ENCODE data around the gene PSMB7. TPM values are rescaled to one million over a fixed set of nuclear protein-coding genes. Genes with fewer than 3 reads are reported as not detected.

Gene PSMB7
- total RNA-seq, 1 donor from 2014 or later = 142 TPM

DNA sequence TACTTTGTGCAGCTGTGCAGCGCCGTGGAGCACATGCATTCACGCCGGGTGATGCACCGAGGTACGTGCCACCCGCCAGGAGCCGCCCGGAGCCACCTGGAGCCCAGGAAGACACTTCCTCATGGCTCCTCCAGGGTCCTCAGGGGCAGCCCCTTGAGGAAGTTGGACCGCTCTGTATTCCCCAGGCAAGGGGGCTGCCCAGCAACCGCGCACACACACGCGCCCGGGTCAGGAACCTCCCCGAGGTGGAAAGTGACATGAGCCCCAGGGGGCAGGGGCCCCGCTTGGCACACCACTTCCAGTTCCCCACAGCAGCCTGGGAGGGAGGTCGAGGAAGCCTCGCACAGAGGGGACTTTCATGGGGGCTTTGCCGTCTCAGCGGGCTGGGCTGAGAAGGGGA, 88.9 kb downstream of the PSMB7 start:
- TF ChIP-seq, protein P1, sequence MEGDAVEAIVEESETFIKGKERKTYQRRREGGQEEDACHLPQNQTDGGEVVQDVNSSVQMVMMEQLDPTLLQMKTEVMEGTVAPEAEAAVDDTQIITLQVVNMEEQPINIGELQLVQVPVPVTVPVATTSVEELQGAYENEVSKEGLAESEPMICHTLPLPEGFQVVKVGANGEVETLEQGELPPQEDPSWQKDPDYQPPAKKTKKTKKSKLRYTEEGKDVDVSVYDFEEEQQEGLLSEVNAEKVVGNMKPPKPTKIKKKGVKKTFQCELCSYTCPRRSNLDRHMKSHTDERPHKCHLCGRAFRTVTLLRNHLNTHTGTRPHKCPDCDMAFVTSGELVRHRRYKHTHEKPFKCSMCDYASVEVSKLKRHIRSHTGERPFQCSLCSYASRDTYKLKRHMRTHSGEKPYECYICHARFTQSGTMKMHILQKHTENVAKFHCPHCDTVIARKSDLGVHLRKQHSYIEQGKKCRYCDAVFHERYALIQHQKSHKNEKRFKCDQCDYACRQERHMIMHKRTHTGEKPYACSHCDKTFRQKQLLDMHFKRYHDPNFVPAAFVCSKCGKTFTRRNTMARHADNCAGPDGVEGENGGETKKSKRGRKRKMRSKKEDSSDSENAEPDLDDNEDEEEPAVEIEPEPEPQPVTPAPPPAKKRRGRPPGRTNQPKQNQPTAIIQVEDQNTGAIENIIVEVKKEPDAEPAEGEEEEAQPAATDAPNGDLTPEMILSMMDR (IDR thresholded peaks at IDR 0.05; ENCODE audit: unreplicated experiment) = no peak
- no peaks in the 10 kb centered on the region for H3K27me3 Mint-ChIP-seq (ENCODE audit: low read depth)
- peaks cover 7% of the 10 kb centered on the region for H3K36me3 Mint-ChIP-seq
- H3K4me3 Mint-ChIP-seq = no peak overlapping the region
- no peak overlapping the region for H3K27ac Mint-ChIP-seq
- no peak for DNase-seq (ENCODE audit: low spot score in 2 of 2, unreplicated experiment in 2 of 2)
- no peaks in the 10 kb centered on the region for H3K4me1 Mint-ChIP-seq
- no peaks in the 10 kb centered on the region for H3K9me3 Mint-ChIP-seq

GRCh38 chr9:124325816-124326215, 89.4 kb downstream of the PSMB7 start:
- peaks cover 7% of the 10 kb centered on the region for H3K36me3 Mint-ChIP-seq
- no peaks in the 10 kb centered on the region for H3K9me3 Mint-ChIP-seq
- H3K4me1 Mint-ChIP-seq = no peaks in the 10 kb centered on the region
- no peak for DNase-seq (ENCODE audit: low spot score in 2 of 2, unreplicated experiment in 2 of 2)
- H3K27me3 Mint-ChIP-seq (ENCODE audit: low read depth) = no peaks in the 10 kb centered on the region
- TF ChIP-seq, protein P1 (IDR thresholded peaks at IDR 0.05; ENCODE audit: unreplicated experiment) = no peak
- H3K27ac Mint-ChIP-seq = no peak overlapping the region
- no peak overlapping the region for H3K4me3 Mint-ChIP-seq

GRCh38 chr9:124323904-124324303, 91.3 kb downstream of the PSMB7 start:
- Mint-ChIP-seq H3K4me3 (no peak overlapping the region), H3K27me3 (ENCODE audit: low read depth) (no peaks in the 10 kb centered on the region), H3K27ac (no peak overlapping the region), H3K9me3 (peaks cover 7% of the 10 kb centered on the region), H3K4me1 (no peaks in the 10 kb centered on the region), H3K36me3 (peaks cover 7% of the 10 kb centered on the region)
- TF ChIP-seq, protein P1 (IDR thresholded peaks at IDR 0.05; ENCODE audit: unreplicated experiment) = no peak
- DNase-seq (ENCODE audit: low spot score in 2 of 2, unreplicated experiment in 2 of 2) = no peak

GRCh38 chr9:124322618-124323432, 92.4 kb downstream of the PSMB7 start:
- no peak overlapping the region for H3K27ac Mint-ChIP-seq

DNA sequence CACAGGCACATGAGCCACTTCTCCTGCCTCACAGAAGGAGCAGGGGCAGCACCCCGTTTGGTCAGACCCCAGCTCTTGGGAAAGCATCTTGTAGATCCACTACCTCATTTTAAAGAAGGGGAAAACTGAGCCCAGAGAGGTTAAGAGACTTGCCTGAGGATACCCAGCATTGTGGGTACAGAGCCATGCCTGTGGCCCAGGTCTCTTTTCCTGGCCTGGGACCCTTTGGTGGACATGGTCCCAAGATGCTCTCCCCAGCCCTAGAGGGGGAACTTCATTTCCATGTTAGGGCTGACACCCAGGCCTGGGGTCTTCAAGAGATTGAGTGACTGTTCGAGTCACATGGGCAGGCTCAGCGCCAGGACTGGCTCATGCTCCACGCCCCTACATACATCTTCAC, 93.3 kb downstream of the PSMB7 start:
- TF ChIP-seq, protein P1 (IDR thresholded peaks at IDR 0.05; ENCODE audit: unreplicated experiment) = no peak
- Mint-ChIP-seq H3K27ac (no peak overlapping the region), H3K36me3 (peaks cover 17% of the 10 kb centered on the region), H3K4me1 (no peaks in the 10 kb centered on the region), H3K9me3 (peaks cover 7% of the 10 kb centered on the region), H3K27me3 (ENCODE audit: low read depth) (no peaks in the 10 kb centered on the region), H3K4me3 (no peak overlapping the region)
- DNase-seq (ENCODE audit: low spot score in 2 of 2, unreplicated experiment in 2 of 2) = no peak

More at GRCh38 chr9:124322618-124323432, 92.4 kb downstream of the PSMB7 start:
- Mint-ChIP-seq H3K4me1 (no peaks in the 10 kb centered on the region), H3K27me3 (ENCODE audit: low read depth) (no peaks in the 10 kb centered on the region), H3K9me3 (peaks cover 7% of the 10 kb centered on the region), H3K36me3 (peaks cover 11% of the 10 kb centered on the region), H3K4me3 (no peak overlapping the region)
- TF ChIP-seq, protein P1 (IDR thresholded peaks at IDR 0.05; ENCODE audit: unreplicated experiment) = no peak
- no peak for DNase-seq (ENCODE audit: low spot score in 2 of 2, unreplicated experiment in 2 of 2)
